T-helper 9 cell (primary cell): Measurements from ENCODE around the gene SERINC5.
"Not testable (repeated sequence)": the region's sequence is repeated elsewhere in the genome, so short reads cannot be mapped to it uniquely, and the experiment has no call there.

Experiments used
- DNase-seq: peaks from one replicate; pipeline ENCODE4 v3.0.0-alpha.2; 2020

SERINC5 gene

GRCh38 chr5:80225934-80226326 is 29.9 kb downstream of the SERINC5 start:
- DNase-seq, result no peak

- DNase-seq, result no peak
These were observed 30.5 kb downstream of the SERINC5 start for GRCh38 chr5:80225189-80225933.

GRCh38 chr5:80223561-80223960 is 32.3 kb downstream of the SERINC5 start:
- no peak for DNase-seq

GRCh38 chr5:80220245-80220897 is 35.5 kb downstream of the SERINC5 start:
- no peak for DNase-seq

- DNase-seq, result no peak
These were observed 36.5 kb downstream of the SERINC5 start for GRCh38 chr5:80219391-80219790.

GRCh38 chr5:80217667-80218066 is 38.2 kb downstream of the SERINC5 start:
- DNase-seq, result no peak

- DNase-seq, result no peak
These were observed 38.9 kb downstream of the SERINC5 start for GRCh38 chr5:80216753-80217596.

- DNase-seq, result no peak
These were observed 39.8 kb downstream of the SERINC5 start for GRCh38 chr5:80216096-80216495.

GRCh38 chr5:80215523-80215922 is 40.3 kb downstream of the SERINC5 start:
- no peak for DNase-seq

- no peak for DNase-seq
These were observed 42.4 kb downstream of the SERINC5 start for GRCh38 chr5:80213466-80213865.

GRCh38 chr5:80212171-80212667 is 43.6 kb downstream of the SERINC5 start:
- no peak for DNase-seq

- DNase-seq, result no peak
These were observed 44.5 kb downstream of the SERINC5 start for GRCh38 chr5:80211327-80211726.

GRCh38 chr5:80210014-80210413 is 45.8 kb downstream of the SERINC5 start:
- no peak for DNase-seq

- DNase-seq, result no peak
These were observed 47.5 kb downstream of the SERINC5 start for GRCh38 chr5:80208381-80208780.

- DNase-seq, result no peak
These were observed 48.0 kb downstream of the SERINC5 start for GRCh38 chr5:80207832-80208231.

- no peak for DNase-seq
These were observed 49.6 kb downstream of the SERINC5 start for GRCh38 chr5:80206282-80206681.

GRCh38 chr5:80205846-80206245 is 50.0 kb downstream of the SERINC5 start:
- no peak for DNase-seq

GRCh38 chr5:80204808-80205614 is 50.8 kb downstream of the SERINC5 start:
- DNase-seq, result no peak

- DNase-seq, result not testable (repeated sequence)
These were observed 54.1 kb downstream of the SERINC5 start for GRCh38 chr5:80201763-80202162.

- DNase-seq, result no peak
These were observed 56.9 kb downstream of the SERINC5 start for GRCh38 chr5:80198920-80199319.

GRCh38 chr5:80198399-80198798 is 57.4 kb downstream of the SERINC5 start:
- no peak for DNase-seq

GRCh38 chr5:80195837-80196400 is 59.9 kb downstream of the SERINC5 start:
- no peak for DNase-seq
